SU-DHL-6 (cell line): ENCODE measurements around the gene PSD.

ENCODE experiments used
- CTCF ChIP-seq: fragments of 200-600 bp; sonication (generic); IDR thresholded peaks from one replicate; pipeline ENCODE4 v1.5.1; 2017; ENCODE audit warnings: antibody characterized with exemption, mild to moderate bottlenecking, low read length, moderate library complexity; ENCODE audit not compliant: insufficient read depth, poor library complexity, severe bottlenecking
- EZH2phosphoT487 ChIP-seq: fragments of 200-600 bp; sonication (generic), shearing (Covaris generic); conservative IDR thresholded peaks from 2 replicates; pipeline ENCODE4 v1.6.1; 2018; ENCODE audit warnings: mild to moderate bottlenecking, antibody characterized with exemption, low read length, moderate library complexity, mixed read lengths

GRCh38 chr10:102395400-102396316, 22.9 kb downstream of the PSD start, which contains the start of gene NFKB2:
- TF ChIP-seq CTCF (no peak), EZH2phosphoT487 (no peak)
